ENCODE measurements around the gene SPSB1. TPM values are rescaled to one million over a fixed set of nuclear protein-coding genes. Genes with fewer than 3 reads are reported as not detected.

SPSB1 gene
- total RNA-seq, 1 experiment from 2014 or later = 33.8 TPM

GRCh38 chr1:9402717-9403225, 110.1 kb downstream of the SPSB1 start:
- Histone ChIP-seq H3K27ac (no peak overlapping the region), H2AFZ (no peak overlapping the region), H3K27me3 (ENCODE audit: insufficient read depth, low read depth) (no peaks in the 10 kb centered on the region), H3K4me1 (replicated peaks; ENCODE audit: insufficient read depth) (peaks cover 27% of the 10 kb centered on the region), H3K36me3 (ENCODE audit: low read depth) (no peaks in the 10 kb centered on the region), H4K20me1 (ENCODE audit: insufficient read depth) (no peaks in the 10 kb centered on the region), H3K9me3 (ENCODE audit: insufficient read depth, low read depth) (no peaks in the 10 kb centered on the region), H3K4me2 (no peak overlapping the region), H3K79me2 (ENCODE audit: low read depth) (no peaks in the 10 kb centered on the region), H3K4me3 (no peak overlapping the region), H3K9me2 (ENCODE audit: insufficient read depth) (no peaks in the 10 kb centered on the region), H3F3A (ENCODE audit: insufficient read depth, low read depth) (no peaks in the 10 kb centered on the region; the same call in 1 of the 2 replicates)
- TF ChIP-seq EZH2 (IDR thresholded peaks at IDR 0.05; ENCODE audit: low read depth) = no peak
- TF ChIP-seq CTCF (conservative IDR thresholded peaks at IDR 0.05) = no peak
- no peak for DNase-seq
- ChIA-PET POLR2A (ENCODE audit: unreplicated experiment) (no interaction called here), CTCF (no interaction called here)
- intact Hi-C loops (cut with micrococcal nuclease; ENCODE audit: unreplicated experiment) = no loop called here
- no TSS peak for BruUV-seq (replicated peaks)

GRCh38 chr1:9404117-9404914, 111.6 kb downstream of the SPSB1 start:
- Histone ChIP-seq H4K20me1 (ENCODE audit: insufficient read depth) (no peaks in the 10 kb centered on the region), H3K9me2 (ENCODE audit: insufficient read depth) (no peaks in the 10 kb centered on the region), H3K36me3 (ENCODE audit: low read depth) (no peaks in the 10 kb centered on the region), H3K27me3 (ENCODE audit: insufficient read depth, low read depth) (no peaks in the 10 kb centered on the region), H3K9me3 (ENCODE audit: insufficient read depth, low read depth) (no peaks in the 10 kb centered on the region), H3K79me2 (ENCODE audit: low read depth) (no peaks in the 10 kb centered on the region), H3K4me3 (no peak overlapping the region), H3K27ac (no peak overlapping the region), H3K4me1 (replicated peaks; ENCODE audit: insufficient read depth) (peaks cover 27% of the 10 kb centered on the region), H3K4me2 (no peak overlapping the region), H3F3A (ENCODE audit: insufficient read depth, low read depth) (no peaks in the 10 kb centered on the region; the same call in 1 of the 2 replicates), H2AFZ (no peak overlapping the region)
- intact Hi-C loops (cut with micrococcal nuclease; ENCODE audit: unreplicated experiment) = no loop called here
- ChIA-PET CTCF (no interaction called here), POLR2A (ENCODE audit: unreplicated experiment) (no interaction called here)
- TF ChIP-seq CTCF (conservative IDR thresholded peaks at IDR 0.05) (no peak), EZH2 (IDR thresholded peaks at IDR 0.05; ENCODE audit: low read depth) (no peak)
- BruUV-seq (replicated peaks) = no TSS peak
- DNase-seq = no peak

GRCh38 chr1:9406111-9406510, 113.4 kb downstream of the SPSB1 start:
- H3K27ac ChIP-seq = no peak overlapping the region
- CTCF ChIA-PET = no interaction called here

More at GRCh38 chr1:9406111-9406510, 113.4 kb downstream of the SPSB1 start:
- POLR2A ChIA-PET (ENCODE audit: unreplicated experiment) = no interaction called here
- Histone ChIP-seq H3K9me3 (ENCODE audit: insufficient read depth, low read depth) (no peaks in the 10 kb centered on the region), H3K27me3 (ENCODE audit: insufficient read depth, low read depth) (no peaks in the 10 kb centered on the region), H3K9me2 (ENCODE audit: insufficient read depth) (no peaks in the 10 kb centered on the region), H3K36me3 (ENCODE audit: low read depth) (no peaks in the 10 kb centered on the region), H3K4me3 (no peak overlapping the region), H3K4me1 (replicated peaks; ENCODE audit: insufficient read depth) (peaks cover 12% of the 10 kb centered on the region), H2AFZ (no peak overlapping the region), H3F3A (ENCODE audit: insufficient read depth, low read depth) (no peaks in the 10 kb centered on the region), H3K4me2 (no peak overlapping the region), H3K79me2 (ENCODE audit: low read depth) (no peaks in the 10 kb centered on the region), H4K20me1 (ENCODE audit: insufficient read depth) (no peaks in the 10 kb centered on the region)
- no peak for DNase-seq
- no TSS peak for BruUV-seq (replicated peaks)
- intact Hi-C loops (cut with micrococcal nuclease; ENCODE audit: unreplicated experiment) = no loop called here
- no peak for TF ChIP-seq EZH2 (IDR thresholded peaks at IDR 0.05; ENCODE audit: low read depth)
- TF ChIP-seq CTCF (conservative IDR thresholded peaks at IDR 0.05) = no peak
